ENCODE results near the gene TRABD2B.

DNA sequence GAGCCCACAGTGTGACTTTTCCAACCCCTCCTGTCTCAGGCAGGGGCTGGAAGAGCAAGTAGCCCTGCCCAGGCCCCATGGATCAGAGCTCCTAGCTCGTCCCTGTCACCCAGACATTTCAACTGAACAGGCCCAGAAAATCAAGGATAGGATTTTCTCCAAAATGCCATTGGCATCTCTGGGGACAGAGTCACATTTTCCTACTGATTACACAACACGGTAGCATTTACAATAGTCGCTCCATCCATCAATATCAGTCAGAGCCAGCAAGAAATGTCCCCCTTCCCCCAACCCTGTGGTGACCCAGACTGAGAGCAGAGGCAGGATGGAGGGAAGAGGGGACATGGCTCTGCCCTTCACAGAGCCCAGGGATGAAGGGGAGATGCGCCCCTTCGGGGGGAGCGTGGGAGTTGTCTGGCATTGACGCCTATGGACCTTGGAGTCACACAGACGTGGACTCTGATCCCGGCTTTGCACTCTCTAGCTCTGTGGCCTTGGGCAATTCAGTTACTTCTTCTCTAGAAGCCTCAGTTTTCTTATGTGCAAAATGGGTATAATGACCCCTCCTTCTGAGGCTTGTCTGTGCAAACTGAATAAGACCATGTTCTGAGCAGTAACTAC lies 283.7 kb downstream of the TRABD2B start:
- TF ChIP-seq, protein P1, sequence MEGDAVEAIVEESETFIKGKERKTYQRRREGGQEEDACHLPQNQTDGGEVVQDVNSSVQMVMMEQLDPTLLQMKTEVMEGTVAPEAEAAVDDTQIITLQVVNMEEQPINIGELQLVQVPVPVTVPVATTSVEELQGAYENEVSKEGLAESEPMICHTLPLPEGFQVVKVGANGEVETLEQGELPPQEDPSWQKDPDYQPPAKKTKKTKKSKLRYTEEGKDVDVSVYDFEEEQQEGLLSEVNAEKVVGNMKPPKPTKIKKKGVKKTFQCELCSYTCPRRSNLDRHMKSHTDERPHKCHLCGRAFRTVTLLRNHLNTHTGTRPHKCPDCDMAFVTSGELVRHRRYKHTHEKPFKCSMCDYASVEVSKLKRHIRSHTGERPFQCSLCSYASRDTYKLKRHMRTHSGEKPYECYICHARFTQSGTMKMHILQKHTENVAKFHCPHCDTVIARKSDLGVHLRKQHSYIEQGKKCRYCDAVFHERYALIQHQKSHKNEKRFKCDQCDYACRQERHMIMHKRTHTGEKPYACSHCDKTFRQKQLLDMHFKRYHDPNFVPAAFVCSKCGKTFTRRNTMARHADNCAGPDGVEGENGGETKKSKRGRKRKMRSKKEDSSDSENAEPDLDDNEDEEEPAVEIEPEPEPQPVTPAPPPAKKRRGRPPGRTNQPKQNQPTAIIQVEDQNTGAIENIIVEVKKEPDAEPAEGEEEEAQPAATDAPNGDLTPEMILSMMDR (IDR thresholded peaks at IDR 0.05; ENCODE audit: low read depth, low read length, poor library complexity, severe bottlenecking): no peak
- no peak for TF ChIP-seq EZH2phosphoT487 (IDR thresholded peaks at IDR 0.05; ENCODE audit: borderline replicate concordance, low read length)
